Measurements from ENCODE around the gene KDM4B. TPM values are rescaled to one million over a fixed set of nuclear protein-coding genes. Genes with fewer than 3 reads are reported as not detected.
A peak's percentile ranks its signal among the peaks of the same experiment; 100 is the strongest.

KDM4B gene
- total and polyA plus RNA-seq, 2 donors (not counting 1 experiment from before 2014, with no cell fraction given), result 6.4 to 14.4 TPM

GRCh38 chr19:4966591-4966990, 2.3 kb upstream of the KDM4B start:
- Histone ChIP-seq H3K27ac (ENCODE audit: insufficient read depth, low read length) (no peak overlapping the region), H3K79me2 (ENCODE audit: control insufficient read depth, insufficient read depth, low read length) (peaks cover 22% of the 10 kb centered on the region), H3K9me3 (ENCODE audit: control insufficient read depth, insufficient read depth, low read depth, low read length) (no peaks in the 10 kb centered on the region), H3K4me1 (ENCODE audit: control insufficient read depth, extremely low read depth, insufficient read depth, low read length) (peaks cover 6% of the 10 kb centered on the region), H3K4me2 (ENCODE audit: extremely low read depth, insufficient read depth, low read length) (no peak overlapping the region), H4K20me1 (ENCODE audit: control insufficient read depth, extremely low read depth, insufficient read depth, low read length) (peaks cover 4% of the 10 kb centered on the region), H3K4me3 (replicated peaks in 1 of 4; ENCODE audit: control extremely low read depth in 1 of 4, insufficient read depth in 1 of 4, low read depth in 3 of 4, low read length in 4 of 4) (no peak overlapping the region), H3K27me3 (ENCODE audit: control insufficient read depth, insufficient read depth, low read length) (no peaks in the 10 kb centered on the region), H3K9ac (ENCODE audit: insufficient read depth, low read length) (no peak overlapping the region), H2AFZ (ENCODE audit: low read length) (no peak overlapping the region), H3K36me3 (ENCODE audit: control insufficient read depth, insufficient read depth, low read length) (peaks cover 1% of the 10 kb centered on the region)
- no peak for TF ChIP-seq EZH2 (IDR thresholded peaks at IDR 0.05; ENCODE audit: low read length, missing control alignments)
- TF ChIP-seq, protein P1, sequence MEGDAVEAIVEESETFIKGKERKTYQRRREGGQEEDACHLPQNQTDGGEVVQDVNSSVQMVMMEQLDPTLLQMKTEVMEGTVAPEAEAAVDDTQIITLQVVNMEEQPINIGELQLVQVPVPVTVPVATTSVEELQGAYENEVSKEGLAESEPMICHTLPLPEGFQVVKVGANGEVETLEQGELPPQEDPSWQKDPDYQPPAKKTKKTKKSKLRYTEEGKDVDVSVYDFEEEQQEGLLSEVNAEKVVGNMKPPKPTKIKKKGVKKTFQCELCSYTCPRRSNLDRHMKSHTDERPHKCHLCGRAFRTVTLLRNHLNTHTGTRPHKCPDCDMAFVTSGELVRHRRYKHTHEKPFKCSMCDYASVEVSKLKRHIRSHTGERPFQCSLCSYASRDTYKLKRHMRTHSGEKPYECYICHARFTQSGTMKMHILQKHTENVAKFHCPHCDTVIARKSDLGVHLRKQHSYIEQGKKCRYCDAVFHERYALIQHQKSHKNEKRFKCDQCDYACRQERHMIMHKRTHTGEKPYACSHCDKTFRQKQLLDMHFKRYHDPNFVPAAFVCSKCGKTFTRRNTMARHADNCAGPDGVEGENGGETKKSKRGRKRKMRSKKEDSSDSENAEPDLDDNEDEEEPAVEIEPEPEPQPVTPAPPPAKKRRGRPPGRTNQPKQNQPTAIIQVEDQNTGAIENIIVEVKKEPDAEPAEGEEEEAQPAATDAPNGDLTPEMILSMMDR (conservative IDR thresholded peaks at IDR 0.05 in 1 of 2, IDR thresholded peaks at IDR 0.05 in 1 of 2; ENCODE audit: low read depth in 1 of 2, low read length in 2 of 2), result no peak
- no peak for DNase-seq (ENCODE audit: low read depth in 2 of 2)

GRCh38 chr19:4967738-4968461, 1.0 kb upstream of the KDM4B start:
- peak overlapping the region; percentile 62 for H3K27ac ChIP-seq (ENCODE audit: insufficient read depth, low read length)
- H3K4me2 ChIP-seq (ENCODE audit: extremely low read depth, insufficient read depth, low read length), result peak overlapping the region; percentile 77
- H3K27me3 ChIP-seq (ENCODE audit: control insufficient read depth, insufficient read depth, low read length), result no peaks in the 10 kb centered on the region
- peak overlapping the region; percentile 41 for H2AFZ ChIP-seq (ENCODE audit: low read length)
- H3K4me3 ChIP-seq (replicated peaks in 1 of 4; ENCODE audit: control extremely low read depth in 1 of 4, insufficient read depth in 1 of 4, low read depth in 3 of 4, low read length in 4 of 4), result peak overlapping the region; percentile 7 to 47 (median 32)
- peaks cover 4% of the 10 kb centered on the region for H4K20me1 ChIP-seq (ENCODE audit: control insufficient read depth, extremely low read depth, insufficient read depth, low read length)
- H3K36me3 ChIP-seq (ENCODE audit: control insufficient read depth, insufficient read depth, low read length), result no peaks in the 10 kb centered on the region
- peak; percentile 26 to 49 for DNase-seq (ENCODE audit: low read depth in 2 of 2)
- no peak overlapping the region for H3K9ac ChIP-seq (ENCODE audit: insufficient read depth, low read length)
- H3K79me2 ChIP-seq (ENCODE audit: control insufficient read depth, insufficient read depth, low read length), result peaks cover 35% of the 10 kb centered on the region
- TF ChIP-seq, protein P1 (conservative IDR thresholded peaks at IDR 0.05 in 1 of 2, IDR thresholded peaks at IDR 0.05 in 1 of 2; ENCODE audit: low read depth in 1 of 2, low read length in 2 of 2), result no peak
- no peak for TF ChIP-seq EZH2 (IDR thresholded peaks at IDR 0.05; ENCODE audit: low read length, missing control alignments)
- H3K9me3 ChIP-seq (ENCODE audit: control insufficient read depth, insufficient read depth, low read depth, low read length), result no peaks in the 10 kb centered on the region
- peaks cover 13% of the 10 kb centered on the region for H3K4me1 ChIP-seq (ENCODE audit: control insufficient read depth, extremely low read depth, insufficient read depth, low read length)

GRCh38 chr19:4969292-4969771, 419 bp downstream of the KDM4B start:
- peak overlapping the region; percentile 97 for H3K4me2 ChIP-seq (ENCODE audit: extremely low read depth, insufficient read depth, low read length)
- H3K36me3 ChIP-seq (ENCODE audit: control insufficient read depth, insufficient read depth, low read length), result no peaks in the 10 kb centered on the region
- H3K27me3 ChIP-seq (ENCODE audit: control insufficient read depth, insufficient read depth, low read length), result no peaks in the 10 kb centered on the region
- peak overlapping the region; percentile 72 to 81 (median 76) for H3K4me3 ChIP-seq (replicated peaks in 1 of 4; ENCODE audit: control extremely low read depth in 1 of 4, insufficient read depth in 1 of 4, low read depth in 3 of 4, low read length in 4 of 4)
- peaks cover 40% of the 10 kb centered on the region for H3K79me2 ChIP-seq (ENCODE audit: control insufficient read depth, insufficient read depth, low read length)
- peak overlapping the region; percentile 56 for H3K27ac ChIP-seq (ENCODE audit: insufficient read depth, low read length)
- no peak for DNase-seq (ENCODE audit: low read depth in 2 of 2)
- peaks cover 4% of the 10 kb centered on the region for H4K20me1 ChIP-seq (ENCODE audit: control insufficient read depth, extremely low read depth, insufficient read depth, low read length)
- peak overlapping the region; percentile 60 for H3K9ac ChIP-seq (ENCODE audit: insufficient read depth, low read length)
- no peaks in the 10 kb centered on the region for H3K9me3 ChIP-seq (ENCODE audit: control insufficient read depth, insufficient read depth, low read depth, low read length)
- H2AFZ ChIP-seq (ENCODE audit: low read length), result no peak overlapping the region
- TF ChIP-seq, protein P1 (conservative IDR thresholded peaks at IDR 0.05 in 1 of 2, IDR thresholded peaks at IDR 0.05 in 1 of 2; ENCODE audit: low read depth in 1 of 2, low read length in 2 of 2), result no peak
- peaks cover 14% of the 10 kb centered on the region for H3K4me1 ChIP-seq (ENCODE audit: control insufficient read depth, extremely low read depth, insufficient read depth, low read length)
